ENCODE results near the gene ABCB11. TPM values are rescaled to one million over a fixed set of nuclear protein-coding genes. Genes with fewer than 3 reads are reported as not detected.

Gene ABCB11
- total and polyA plus RNA-seq, 9 donors, result under 0.01 to 0.18 (median 0.03) TPM; not detected in 4

DNA sequence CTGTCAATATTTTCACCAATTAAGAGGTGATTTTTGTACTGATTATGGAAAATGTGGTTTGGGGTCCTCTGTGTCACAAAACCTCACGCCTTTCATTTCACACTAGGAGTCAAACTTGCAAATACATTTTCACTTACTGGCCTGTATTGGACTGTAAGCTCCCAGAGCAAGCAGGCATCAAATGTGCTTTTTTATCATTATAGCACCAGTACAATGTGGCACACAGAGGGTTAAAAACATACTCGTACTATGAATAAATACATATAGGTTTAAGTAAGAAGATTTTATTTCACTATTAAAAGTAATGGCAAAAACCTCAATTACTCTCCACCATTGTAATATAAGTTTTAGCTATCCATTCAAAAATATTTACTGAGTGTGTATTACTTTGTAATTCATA is 56.7 kb downstream of the ABCB11 start:
- H3K4me3 ChIP-seq, result no peak overlapping the region
- intact Hi-C loops (cut with DNase I), result no loop called here
- WGBS, 3 donors, result 56 to 71% (median 58%) methylated on average over 2 of the region's 2 CpGs
- TF ChIP-seq POLR2A (IDR thresholded peaks at IDR 0.05) (no peak), EP300 (IDR thresholded peaks at IDR 0.05) (no peak)
- TF ChIP-seq, protein P1, sequence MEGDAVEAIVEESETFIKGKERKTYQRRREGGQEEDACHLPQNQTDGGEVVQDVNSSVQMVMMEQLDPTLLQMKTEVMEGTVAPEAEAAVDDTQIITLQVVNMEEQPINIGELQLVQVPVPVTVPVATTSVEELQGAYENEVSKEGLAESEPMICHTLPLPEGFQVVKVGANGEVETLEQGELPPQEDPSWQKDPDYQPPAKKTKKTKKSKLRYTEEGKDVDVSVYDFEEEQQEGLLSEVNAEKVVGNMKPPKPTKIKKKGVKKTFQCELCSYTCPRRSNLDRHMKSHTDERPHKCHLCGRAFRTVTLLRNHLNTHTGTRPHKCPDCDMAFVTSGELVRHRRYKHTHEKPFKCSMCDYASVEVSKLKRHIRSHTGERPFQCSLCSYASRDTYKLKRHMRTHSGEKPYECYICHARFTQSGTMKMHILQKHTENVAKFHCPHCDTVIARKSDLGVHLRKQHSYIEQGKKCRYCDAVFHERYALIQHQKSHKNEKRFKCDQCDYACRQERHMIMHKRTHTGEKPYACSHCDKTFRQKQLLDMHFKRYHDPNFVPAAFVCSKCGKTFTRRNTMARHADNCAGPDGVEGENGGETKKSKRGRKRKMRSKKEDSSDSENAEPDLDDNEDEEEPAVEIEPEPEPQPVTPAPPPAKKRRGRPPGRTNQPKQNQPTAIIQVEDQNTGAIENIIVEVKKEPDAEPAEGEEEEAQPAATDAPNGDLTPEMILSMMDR (IDR thresholded peaks at IDR 0.05), result no peak
- H3K4me1 ChIP-seq (ENCODE audit: insufficient read depth), result no peaks in the 10 kb centered on the region
- H3K9me3 ChIP-seq, result no peaks in the 10 kb centered on the region
- no peak overlapping the region for H3K27ac ChIP-seq
- no peaks in the 10 kb centered on the region for H3K36me3 ChIP-seq
- no peaks in the 10 kb centered on the region for H3K27me3 ChIP-seq
- no peak for DNase-seq

- no peak overlapping the region for H3K27ac ChIP-seq
- 47 to 76% (median 64%) methylated on average over 3 of the region's 3 CpGs for WGBS, 3 donors
- H3K36me3 ChIP-seq, result no peaks in the 10 kb centered on the region
- TF ChIP-seq EP300 (IDR thresholded peaks at IDR 0.05), result no peak
- TF ChIP-seq POLR2A (IDR thresholded peaks at IDR 0.05), result no peak
- TF ChIP-seq, protein P1 (IDR thresholded peaks at IDR 0.05), result no peak
- H3K9me3 ChIP-seq, result no peaks in the 10 kb centered on the region
- no peak for DNase-seq
- intact Hi-C loops (cut with DNase I), result no loop called here
- H3K4me3 ChIP-seq, result no peak overlapping the region
- no peaks in the 10 kb centered on the region for H3K27me3 ChIP-seq
- H3K4me1 ChIP-seq (ENCODE audit: insufficient read depth), result no peaks in the 10 kb centered on the region
These were observed 59.9 kb downstream of the ABCB11 start for GRCh38 chr2:168971261-168971660.

DNA sequence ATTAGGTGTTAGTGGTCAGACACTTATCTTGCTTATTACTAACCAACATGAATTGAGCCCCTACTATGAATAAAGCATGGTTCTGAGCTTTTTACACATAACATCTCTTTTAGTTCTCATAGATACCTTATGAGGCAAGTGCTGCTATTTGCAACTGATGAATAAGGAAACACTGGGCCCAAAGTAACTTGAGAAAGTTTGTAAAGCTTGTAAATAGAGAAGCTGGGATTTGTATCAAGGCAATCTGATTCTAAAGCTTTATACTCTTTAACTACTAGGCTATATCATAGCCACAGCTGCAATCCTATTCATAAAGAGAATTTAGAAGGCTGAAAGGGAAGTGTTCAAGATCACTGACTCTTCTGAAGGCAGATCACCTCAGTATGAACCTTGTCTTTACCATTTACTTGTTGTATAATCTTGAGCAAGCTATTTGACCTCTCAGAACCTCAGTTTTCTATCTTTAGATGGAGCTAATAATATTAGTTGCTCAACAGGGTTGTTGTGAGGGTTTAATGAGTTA is 60.4 kb downstream of the ABCB11 start:
- Histone ChIP-seq H3K4me3 (no peak overlapping the region), H3K36me3 (no peaks in the 10 kb centered on the region), H3K9me3 (no peaks in the 10 kb centered on the region), H3K27me3 (no peaks in the 10 kb centered on the region), H3K27ac (no peak overlapping the region), H3K4me1 (ENCODE audit: insufficient read depth) (no peaks in the 10 kb centered on the region)
- intact Hi-C loops (cut with DNase I), result no loop called here
- no peak for DNase-seq
- TF ChIP-seq, protein P1 (IDR thresholded peaks at IDR 0.05), result no peak

- Histone ChIP-seq H3K9me3 (no peaks in the 10 kb centered on the region), H3K27me3 (no peaks in the 10 kb centered on the region), H3K4me3 (no peak overlapping the region), H3K4me1 (ENCODE audit: insufficient read depth) (no peaks in the 10 kb centered on the region), H3K27ac (no peak overlapping the region), H3K36me3 (no peaks in the 10 kb centered on the region)
- no peak for TF ChIP-seq EP300 (IDR thresholded peaks at IDR 0.05)
- TF ChIP-seq, protein P1 (IDR thresholded peaks at IDR 0.05), result no peak
- no peak for TF ChIP-seq POLR2A (IDR thresholded peaks at IDR 0.05)
- 94 to 98% (median 98%) methylated on average over 2 of the region's 2 CpGs for WGBS, 3 donors
- intact Hi-C loops (cut with DNase I), result no loop called here
- DNase-seq, result no peak
These were observed 61.3 kb downstream of the ABCB11 start for GRCh38 chr2:168969865-168970264.
